ENCODE results near the gene SGSH.

GRCh38 chr17:80261895-80262279, 41.8 kb upstream of the SGSH start:
- TF ChIP-seq CTCF (IDR thresholded peaks at IDR 0.05 in 4 of 5, conservative IDR thresholded peaks at IDR 0.05 in 1 of 5) (no peak), POLR2A (IDR thresholded peaks at IDR 0.05) (no peak)
